MCF 10A (cell line): Measurements from ENCODE around the gene KRT12. TPM values are rescaled to one million over a fixed set of nuclear protein-coding genes. Genes with fewer than 3 reads are reported as not detected.

Experiments used
- BruUV-seq: library from RNA; stranded (reverse); fragments of 400-500 nt; replicated peaks from 2 replicates; lab custom pipeline; 2021; lab: Mats Ljungman, UMichigan
- CTCF ChIA-PET: fragments of 300-600 bp; sonication (Branson Sonifier 250); formaldehyde crosslinking; extraction: SDS; loops from one replicate; lab custom pipeline; 2021; ENCODE audit warnings: antibody characterized with exemption, inconsistent platforms; lab: Yijun Ruan, JAX
- POLR2A ChIA-PET: fragments of 300-600, 350-650 bp; sonication (Branson Sonifier 250); formaldehyde crosslinking; extraction: SDS; loops from one replicate; lab custom pipeline; 2020; ENCODE audit warnings: antibody characterized with exemption, inconsistent platforms; lab: Yijun Ruan, JAX
- DNase-seq: peaks from one replicate; pipeline ENCODE4 v3.0.0-alpha.2; 2018; ENCODE audit not compliant: unreplicated experiment
- H3K27ac Mint-ChIP-seq: one replicate; pipeline ENCODE4 v1.8.0; 2022; ENCODE audit warnings: mild to moderate bottlenecking, low read depth, mixed read lengths; ENCODE audit not compliant: unreplicated experiment
- H3K27me3 Mint-ChIP-seq: one replicate; pipeline ENCODE4 v1.8.0; 2022; ENCODE audit warnings: mixed read lengths; ENCODE audit not compliant: insufficient read depth, unreplicated experiment
- H3K36me3 Mint-ChIP-seq: one replicate; pipeline ENCODE4 v1.8.0; 2022; ENCODE audit warnings: mild to moderate bottlenecking, moderate library complexity, mixed read lengths; ENCODE audit not compliant: insufficient read depth, unreplicated experiment
- H3K4me1 Mint-ChIP-seq: one replicate; pipeline ENCODE4 v1.8.0; 2022; ENCODE audit warnings: mixed read lengths; ENCODE audit not compliant: insufficient read depth, unreplicated experiment
- H3K4me3 Mint-ChIP-seq: one replicate; pipeline ENCODE4 v1.8.0; 2022; ENCODE audit warnings: mild to moderate bottlenecking, moderate library complexity, mixed read lengths; ENCODE audit not compliant: unreplicated experiment
- H3K9me3 Mint-ChIP-seq: one replicate; pipeline ENCODE4 v1.8.0; 2022; ENCODE audit warnings: mixed read lengths; ENCODE audit not compliant: unreplicated experiment
- CTCF ChIP-seq: fragments of 200-600 bp; IDR thresholded peaks from one replicate; pipeline ENCODE4 v1.8.0; 2022; ENCODE audit warnings: antibody characterized with exemption, mild to moderate bottlenecking; ENCODE audit not compliant: unreplicated experiment
- intact Hi-C: fragments of 100-400 bp; cut with micrococcal nuclease; formaldehyde crosslinking; loops from 2 replicates; pipeline ENCODE4 v1.14.1; 2022
- total RNA-seq: library from RNA; stranded (reverse); gene quantifications from 2 replicates; pipeline ENCODE4 v1.2.3, GENCODE V29; 2022

The KRT12 gene
- total RNA-seq, 1 experiment from 2014 or later: not detected

DNA sequence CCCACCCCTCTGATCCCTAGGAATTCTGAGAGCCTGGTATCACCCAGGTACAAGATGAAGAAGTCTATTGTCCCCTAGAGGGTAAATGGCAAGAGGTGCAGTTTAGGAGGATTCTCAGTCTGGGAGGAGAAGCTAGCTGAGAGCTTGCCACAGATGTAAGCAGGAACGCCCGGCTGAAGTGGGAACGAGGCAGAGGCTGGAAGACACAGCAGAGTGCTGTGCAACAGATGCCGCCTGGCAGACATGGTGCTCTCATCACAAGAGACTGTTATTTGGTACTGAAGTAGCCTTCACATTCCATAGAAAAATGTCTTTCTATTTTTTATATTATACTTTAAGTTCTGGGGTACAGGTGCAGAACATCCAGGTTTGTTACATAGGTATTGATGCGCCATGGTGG, 38.3 kb upstream of the KRT12 start:
- H3K9me3 Mint-ChIP-seq: no peaks in the 10 kb centered on the region
- H3K36me3 Mint-ChIP-seq: peaks cover 7% of the 10 kb centered on the region
- no peak for DNase-seq
- no peak overlapping the region for H3K27ac Mint-ChIP-seq
- H3K4me1 Mint-ChIP-seq: peaks cover 33% of the 10 kb centered on the region
- H3K27me3 Mint-ChIP-seq: no peaks in the 10 kb centered on the region
- ChIA-PET CTCF (interaction anchor here (0.5 to 1.8 kb wide), 2 partner anchors 644 to 818 kb away, joined by 3 to 14 read pairs; no protein-coding TSS in a partner anchor), POLR2A (interaction anchor here (1.2 kb wide), 1 partner anchor 783 kb away, joined by 5 read pairs; no protein-coding TSS in a partner anchor)
- BruUV-seq: no TSS peak
- no peak for TF ChIP-seq CTCF
- intact Hi-C loops: loop anchor here (5.0 to 10.0 kb wide), 2 partner anchors 281 to 742 kb away; no protein-coding TSS in a partner anchor
- H3K4me3 Mint-ChIP-seq: no peak overlapping the region

GRCh38 chr17:40903129-40903847, 36.3 kb upstream of the KRT12 start:
- Mint-ChIP-seq H3K36me3 (peaks cover 7% of the 10 kb centered on the region), H3K4me1 (peaks cover 24% of the 10 kb centered on the region), H3K4me3 (no peak overlapping the region), H3K27me3 (no peaks in the 10 kb centered on the region), H3K9me3 (no peaks in the 10 kb centered on the region), H3K27ac (peak overlapping the region; percentile 1)
- BruUV-seq: no TSS peak
- TF ChIP-seq CTCF: no peak
- intact Hi-C loops: loop anchor here (10.0 kb wide), 1 partner anchor 278 kb away; no protein-coding TSS in a partner anchor
- CTCF ChIA-PET: interaction anchor here (0.7 to 3.3 kb wide), 5 partner anchors 97 to 763 kb away, joined by 3 to 11 read pairs (median 6); no protein-coding TSS in a partner anchor
- POLR2A ChIA-PET: interaction anchor here (0.8 to 1.8 kb wide), 8 partner anchors 48 to 785 kb away, joined by 3 to 4 read pairs (median 3); partner anchors contain the start of gene EIF1
- peak; percentile 58 for DNase-seq

DNA sequence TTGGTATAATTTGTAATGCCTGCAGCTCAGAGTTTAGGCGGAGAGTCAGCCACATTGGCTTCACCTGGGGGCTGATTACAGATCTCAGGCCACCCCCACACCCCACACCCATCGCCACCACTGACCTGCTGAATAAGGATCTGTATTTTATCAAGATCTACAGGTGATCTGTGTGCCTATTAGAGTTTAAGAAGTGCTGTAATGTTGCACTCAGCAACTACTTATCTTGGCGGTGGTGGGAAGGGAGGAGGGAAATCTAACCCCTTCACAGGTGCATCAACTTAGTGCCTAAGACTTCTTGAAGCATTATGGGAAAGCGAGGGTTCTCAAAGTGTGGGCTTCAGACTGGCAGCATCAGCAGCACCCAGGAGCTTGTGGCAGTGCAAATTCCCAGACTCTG, 35.5 kb upstream of the KRT12 start:
- no peak for DNase-seq
- Mint-ChIP-seq H3K27me3 (no peaks in the 10 kb centered on the region), H3K4me1 (peaks cover 24% of the 10 kb centered on the region), H3K36me3 (peaks cover 7% of the 10 kb centered on the region), H3K4me3 (no peak overlapping the region), H3K27ac (peak overlapping the region; percentile 89), H3K9me3 (no peaks in the 10 kb centered on the region)
- intact Hi-C loops: loop anchor here (10.0 kb wide), 1 partner anchor 278 kb away; no protein-coding TSS in a partner anchor
- POLR2A ChIA-PET: interaction anchor here (0.7 to 1.8 kb wide), 15 partner anchors 9 to 786 kb away, joined by 3 to 5 read pairs (median 3); partner anchors contain the start of genes EIF1 and KRT15
- no peak for TF ChIP-seq CTCF
- CTCF ChIA-PET: interaction anchor here (0.8 to 3.3 kb wide), 5 partner anchors 46 to 647 kb away, joined by 4 to 11 read pairs (median 6); no protein-coding TSS in a partner anchor
- no TSS peak for BruUV-seq

- Mint-ChIP-seq H3K9me3 (no peaks in the 10 kb centered on the region), H3K36me3 (peaks cover 7% of the 10 kb centered on the region), H3K27me3 (no peaks in the 10 kb centered on the region), H3K4me3 (peak overlapping the region; percentile 3), H3K27ac (peak overlapping the region; percentile 89), H3K4me1 (peaks cover 24% of the 10 kb centered on the region)
- intact Hi-C loops: loop anchor here (1.0 to 10.0 kb wide), 2 partner anchors 95 to 277 kb away; no protein-coding TSS in a partner anchor
- POLR2A ChIA-PET: interaction anchor here (0.7 to 1.8 kb wide), 13 partner anchors 8 to 756 kb away, joined by 3 to 5 read pairs (median 3); partner anchors contain the start of gene KRT15
- no TSS peak for BruUV-seq
- TF ChIP-seq CTCF: no peak
- CTCF ChIA-PET: interaction anchor here (0.8 to 3.3 kb wide), 5 partner anchors 45 to 647 kb away, joined by 4 to 11 read pairs (median 6); no protein-coding TSS in a partner anchor
- DNase-seq: peak; percentile 75
Measured at GRCh38 chr17:40901981-40902474, 35.0 kb upstream of the KRT12 start.
